ENCODE results near the gene AQP6. TPM values are rescaled to one million over a fixed set of nuclear protein-coding genes. Genes with fewer than 3 reads are reported as not detected.

The AQP6 gene
- total RNA-seq, 6 experiments from 2014 or later: 0.31 to 0.34 TPM; not detected in 4

DNA sequence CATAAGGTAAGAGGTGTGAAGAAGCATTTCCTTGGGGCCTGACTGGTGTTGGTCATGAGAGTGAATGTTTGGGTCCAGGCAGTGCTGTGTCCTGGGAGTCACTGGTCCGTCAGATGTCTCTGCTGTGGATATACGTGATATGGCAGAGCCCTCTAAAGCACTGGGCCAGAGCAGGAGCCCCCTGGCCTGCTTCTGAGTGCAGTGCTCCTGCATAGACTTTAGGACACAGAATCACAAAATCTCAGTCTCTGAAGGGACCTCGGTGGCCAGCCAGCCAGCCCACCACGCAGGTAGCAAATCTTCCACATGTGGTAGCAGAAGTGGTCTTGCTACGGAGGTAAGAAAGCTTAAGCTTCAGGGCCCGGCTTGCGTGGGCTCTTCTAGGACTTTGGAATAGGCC lies 40.7 kb upstream of the AQP6 start:
- H3K9me3 ChIP-seq: no peaks in the 10 kb centered on the region
- DNase-seq (no peak), ATAC-seq (no peak)
- intact Hi-C loops (cut with DNase I): no loop called here
- no peaks in the 10 kb centered on the region for H3K27me3 ChIP-seq
- no peak overlapping the region for H3K27ac ChIP-seq
- H3K4me3 ChIP-seq: no peak overlapping the region
- H3K4me1 ChIP-seq: no peaks in the 10 kb centered on the region
- TF ChIP-seq POLR2A (IDR thresholded peaks at IDR 0.05): no peak
- TF ChIP-seq, protein P1, sequence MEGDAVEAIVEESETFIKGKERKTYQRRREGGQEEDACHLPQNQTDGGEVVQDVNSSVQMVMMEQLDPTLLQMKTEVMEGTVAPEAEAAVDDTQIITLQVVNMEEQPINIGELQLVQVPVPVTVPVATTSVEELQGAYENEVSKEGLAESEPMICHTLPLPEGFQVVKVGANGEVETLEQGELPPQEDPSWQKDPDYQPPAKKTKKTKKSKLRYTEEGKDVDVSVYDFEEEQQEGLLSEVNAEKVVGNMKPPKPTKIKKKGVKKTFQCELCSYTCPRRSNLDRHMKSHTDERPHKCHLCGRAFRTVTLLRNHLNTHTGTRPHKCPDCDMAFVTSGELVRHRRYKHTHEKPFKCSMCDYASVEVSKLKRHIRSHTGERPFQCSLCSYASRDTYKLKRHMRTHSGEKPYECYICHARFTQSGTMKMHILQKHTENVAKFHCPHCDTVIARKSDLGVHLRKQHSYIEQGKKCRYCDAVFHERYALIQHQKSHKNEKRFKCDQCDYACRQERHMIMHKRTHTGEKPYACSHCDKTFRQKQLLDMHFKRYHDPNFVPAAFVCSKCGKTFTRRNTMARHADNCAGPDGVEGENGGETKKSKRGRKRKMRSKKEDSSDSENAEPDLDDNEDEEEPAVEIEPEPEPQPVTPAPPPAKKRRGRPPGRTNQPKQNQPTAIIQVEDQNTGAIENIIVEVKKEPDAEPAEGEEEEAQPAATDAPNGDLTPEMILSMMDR (IDR thresholded peaks at IDR 0.05): no peak
- H3K36me3 ChIP-seq: no peaks in the 10 kb centered on the region
- 70% methylated on average over 4 of the region's 7 CpGs for WGBS (ENCODE audit: insufficient coverage, low coverage, low lambda C conversion rate, missing lambda C conversion rate)

DNA sequence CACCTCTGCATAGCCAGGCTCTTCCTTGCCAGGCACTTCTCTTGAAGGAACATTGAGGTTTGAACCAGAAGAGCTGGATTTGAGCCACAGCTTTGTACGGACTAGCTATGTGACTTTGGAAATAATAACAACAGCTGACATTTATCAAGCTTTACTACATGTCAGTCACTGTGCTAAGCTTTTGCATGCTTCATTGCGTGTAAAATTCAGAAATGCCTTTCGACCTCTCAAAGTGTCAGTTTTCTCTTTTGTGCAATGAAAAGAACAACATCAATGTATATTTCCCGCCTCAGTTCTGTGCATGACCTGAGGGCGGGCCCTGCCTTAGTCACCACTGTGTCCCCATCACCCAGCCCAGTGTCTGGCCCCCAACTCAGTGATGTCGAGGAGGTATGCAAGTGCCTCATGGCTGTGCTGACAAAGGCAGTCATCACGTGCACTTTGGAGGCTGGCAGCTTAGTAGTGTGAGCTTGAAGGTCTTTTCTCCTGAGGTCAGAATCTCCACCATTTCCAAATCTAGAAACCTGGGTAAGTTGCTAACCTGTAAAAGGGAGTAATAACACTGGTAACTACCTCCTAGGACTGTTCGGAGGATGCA lies 40.1 kb upstream of the AQP6 start:
- H3K27ac ChIP-seq: no peak overlapping the region
- WGBS (ENCODE audit: insufficient coverage, low coverage, low lambda C conversion rate, missing lambda C conversion rate): 86% methylated on average over 8 of the region's 8 CpGs
- DNase-seq (no peak), ATAC-seq (no peak)
- no peaks in the 10 kb centered on the region for H3K4me1 ChIP-seq
- no peaks in the 10 kb centered on the region for H3K9me3 ChIP-seq
- H3K27me3 ChIP-seq: no peaks in the 10 kb centered on the region
- no peak overlapping the region for H3K4me3 ChIP-seq
- intact Hi-C loops (cut with DNase I): no loop called here
- no peaks in the 10 kb centered on the region for H3K36me3 ChIP-seq
- no peak for TF ChIP-seq POLR2A (IDR thresholded peaks at IDR 0.05)
- TF ChIP-seq, protein P1 (IDR thresholded peaks at IDR 0.05): no peak

DNA sequence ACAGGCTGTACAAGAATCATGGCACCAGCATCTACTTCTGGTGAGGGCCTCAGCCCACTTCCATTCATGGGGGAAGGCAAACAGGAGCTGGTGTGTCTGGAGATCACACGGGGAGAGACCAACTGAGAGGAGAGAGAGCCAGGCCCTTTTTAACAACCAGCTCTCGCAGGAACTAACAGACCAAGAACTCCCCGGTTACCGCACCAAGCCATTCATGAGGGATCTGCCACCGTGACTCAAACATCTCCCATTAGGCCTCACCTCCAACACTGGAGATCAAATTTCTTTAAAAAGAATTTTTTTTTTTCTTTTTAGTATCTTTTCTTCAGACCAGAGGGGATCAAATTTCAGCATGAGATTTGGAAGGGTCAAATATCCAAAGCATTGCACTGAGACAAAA lies 39.0 kb upstream of the AQP6 start:
- no peaks in the 10 kb centered on the region for H3K4me1 ChIP-seq
- WGBS (ENCODE audit: insufficient coverage, low coverage, low lambda C conversion rate, missing lambda C conversion rate): 85% methylated on average over 5 of the region's 5 CpGs

DNA sequence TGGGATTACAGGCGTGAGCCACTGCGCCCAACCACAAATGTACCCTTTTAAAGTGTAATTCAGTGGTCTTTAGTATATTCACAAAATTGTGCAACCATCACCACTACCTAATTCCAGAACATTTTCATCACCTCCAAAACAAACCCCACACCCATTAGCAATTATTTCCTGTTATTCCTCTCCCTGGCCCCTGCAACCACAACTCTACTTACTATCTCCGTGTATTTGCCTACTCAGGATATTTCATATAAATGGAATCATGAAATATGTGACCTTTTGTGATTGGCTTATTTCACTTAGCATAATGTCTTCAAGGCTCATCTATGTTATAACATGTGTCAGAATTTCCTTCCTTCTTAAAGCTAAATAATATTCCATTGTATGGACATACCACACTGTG lies 38.2 kb upstream of the AQP6 start:
- H3K36me3 ChIP-seq: no peaks in the 10 kb centered on the region
- H3K27me3 ChIP-seq: no peaks in the 10 kb centered on the region
- H3K9me3 ChIP-seq: no peaks in the 10 kb centered on the region
- no peak for ATAC-seq
- no peaks in the 10 kb centered on the region for H3K4me1 ChIP-seq
- H3K4me3 ChIP-seq: no peak overlapping the region
- no peak overlapping the region for H3K27ac ChIP-seq
- intact Hi-C loops (cut with DNase I): no loop called here
- TF ChIP-seq, protein P1 (IDR thresholded peaks at IDR 0.05): no peak
- TF ChIP-seq POLR2A (IDR thresholded peaks at IDR 0.05): no peak
- WGBS (ENCODE audit: insufficient coverage, low coverage, low lambda C conversion rate, missing lambda C conversion rate): 46% methylated on average over 1 of the region's 3 CpGs
- no peak for DNase-seq

More for the DNA sequence above, 39.0 kb upstream of the AQP6 start:
- Histone ChIP-seq H3K36me3 (no peaks in the 10 kb centered on the region), H3K27me3 (no peaks in the 10 kb centered on the region), H3K9me3 (no peaks in the 10 kb centered on the region), H3K27ac (no peak overlapping the region), H3K4me3 (no peak overlapping the region)
- intact Hi-C loops (cut with DNase I): no loop called here
- no peak for ATAC-seq
- TF ChIP-seq, protein P1 (IDR thresholded peaks at IDR 0.05): no peak
- TF ChIP-seq POLR2A (IDR thresholded peaks at IDR 0.05): no peak
- DNase-seq: peak in 1 of 3 donors; percentile 17

DNA sequence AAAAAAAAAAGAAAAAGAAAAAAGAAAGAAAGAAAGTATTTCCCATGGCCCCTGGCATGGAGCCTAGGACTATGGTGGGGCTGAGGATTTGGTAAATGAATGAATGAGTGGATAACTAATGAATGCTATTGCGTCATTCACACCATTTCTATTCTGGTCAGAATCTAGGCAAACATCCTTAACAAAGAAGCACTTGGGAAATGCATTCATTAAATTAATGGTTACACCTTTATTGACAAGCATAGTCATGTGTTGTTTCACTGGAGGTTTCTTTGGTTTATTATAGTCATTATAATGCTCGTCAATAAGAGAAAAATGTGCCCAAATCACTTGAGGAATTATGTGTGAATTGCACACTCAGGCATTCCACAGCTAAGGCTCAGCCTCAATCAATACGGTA lies 35.8 kb upstream of the AQP6 start:
- Histone ChIP-seq H3K27ac (no peak overlapping the region), H3K36me3 (no peaks in the 10 kb centered on the region), H3K4me3 (no peak overlapping the region), H3K4me1 (no peaks in the 10 kb centered on the region), H3K27me3 (no peaks in the 10 kb centered on the region), H3K9me3 (no peaks in the 10 kb centered on the region)
- intact Hi-C loops (cut with DNase I): no loop called here
- no peak for ATAC-seq
- no peak for DNase-seq
- TF ChIP-seq, protein P1 (IDR thresholded peaks at IDR 0.05): no peak
- no peak for TF ChIP-seq POLR2A (IDR thresholded peaks at IDR 0.05)
- 66% methylated on average over 3 of the region's 3 CpGs for WGBS (ENCODE audit: insufficient coverage, low coverage, low lambda C conversion rate, missing lambda C conversion rate)

Measured in right lobe of liver (tissue), 6 donors.